HG02943 (cell line): Measurements from ENCODE around the gene EDNRA.
A peak's percentile ranks its signal among the peaks of the same experiment; 100 is the strongest.

ENCODE experiments used
- ATAC-seq: cut with Tn5 transposase; IDR thresholded peaks from one replicate; pipeline ENCODE4 v1.9.1; 2021; ENCODE audit warnings: mild to moderate bottlenecking, low read depth, moderate library complexity; ENCODE audit not compliant: unreplicated experiment

Gene EDNRA

DNA sequence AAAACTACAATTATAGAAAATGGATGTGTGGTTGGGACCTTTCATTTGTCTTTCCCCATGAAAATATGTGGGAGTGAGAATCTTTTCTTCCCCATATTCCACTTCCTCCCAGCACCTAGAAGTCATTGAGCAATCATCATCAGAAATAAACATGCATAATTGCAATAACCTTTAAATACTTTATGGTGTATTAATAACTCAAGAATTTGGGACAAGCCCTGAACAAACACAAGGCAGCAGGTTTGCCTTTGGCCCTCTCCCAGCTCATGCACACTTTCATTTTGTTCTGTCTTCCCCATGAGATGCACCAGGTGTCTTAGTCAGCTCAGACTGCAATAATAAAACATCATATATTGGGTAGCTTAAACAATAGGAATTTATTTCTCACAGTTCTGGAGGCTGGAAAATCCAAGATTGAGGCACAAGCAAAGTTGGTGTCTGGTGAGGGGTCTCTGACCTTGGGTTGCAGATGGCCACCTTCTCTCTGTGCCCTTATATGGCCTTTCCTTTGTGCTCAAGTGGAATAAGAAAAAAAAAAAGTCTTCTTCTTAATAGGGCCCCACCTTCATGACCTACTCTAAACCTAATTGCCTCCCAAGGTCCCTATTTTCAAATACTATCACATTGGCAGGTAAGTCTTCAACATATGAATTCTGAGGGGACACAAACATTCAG is 101.6 kb downstream of the EDNRA start:
- ATAC-seq, result no peak

DNA sequence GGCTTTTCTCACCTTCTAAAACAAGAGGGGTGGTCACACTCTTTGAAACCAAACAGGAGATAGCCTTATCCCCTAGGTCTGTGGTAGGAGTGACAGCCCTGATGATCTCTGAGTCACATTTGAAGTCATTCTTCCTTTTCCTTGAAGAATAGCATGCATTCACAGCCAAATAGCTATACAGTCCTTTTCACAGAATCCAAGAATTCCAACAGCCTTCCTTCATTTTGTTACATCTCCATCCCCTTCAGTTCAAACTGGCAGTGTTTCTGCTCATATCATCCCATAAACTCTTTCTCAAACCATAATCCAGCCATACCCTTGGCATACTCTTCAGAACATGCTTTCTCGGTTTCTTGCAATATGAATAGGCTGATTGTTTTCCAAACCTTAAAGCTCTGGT is 103.0 kb downstream of the EDNRA start:
- ATAC-seq, result no peak

DNA sequence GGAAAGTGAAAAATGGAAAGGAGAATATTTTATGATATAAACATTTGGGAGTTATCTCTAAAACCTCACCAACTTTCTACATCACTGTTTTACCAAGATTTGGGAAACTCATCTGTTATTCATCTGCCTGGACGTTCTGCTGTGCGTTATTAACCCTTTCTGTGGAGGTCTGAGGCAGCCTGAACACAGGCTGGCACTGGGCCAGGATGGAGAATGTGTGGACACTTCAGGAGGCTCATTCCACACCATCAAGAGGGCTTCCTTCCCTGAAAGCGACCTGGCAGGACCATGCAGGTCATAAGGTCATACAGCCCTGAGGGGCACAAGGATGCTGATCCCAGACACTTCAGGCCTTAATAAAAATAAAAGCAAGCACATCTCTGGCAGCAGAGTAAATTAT is 105.1 kb downstream of the EDNRA start:
- ATAC-seq, result no peak

- ATAC-seq, result peak; percentile 63
Observed at GRCh38 chr4:147586637-147587036, 105.7 kb downstream of the EDNRA start.

DNA sequence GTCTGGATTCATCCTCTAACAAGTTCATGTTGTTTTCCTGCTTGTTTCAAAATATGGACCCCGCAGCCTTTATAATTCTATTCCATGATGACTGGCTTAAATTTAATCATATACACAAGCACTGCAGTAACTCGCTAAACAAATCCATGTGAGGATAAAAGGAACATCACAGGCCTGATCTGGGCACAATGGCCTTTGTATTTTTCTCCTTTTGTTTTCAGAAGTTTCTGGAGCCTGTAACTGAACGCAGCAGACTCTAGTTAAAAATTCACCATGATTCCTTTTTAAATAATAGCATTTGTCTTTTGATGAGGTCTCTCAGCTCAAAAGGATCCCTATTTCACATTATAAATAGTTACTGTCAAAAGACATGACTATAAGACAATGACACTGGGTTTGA is 106.1 kb downstream of the EDNRA start:
- ATAC-seq, result no peak

- ATAC-seq, result no peak
Observed at GRCh38 chr4:147589586-147589985, 108.7 kb downstream of the EDNRA start.

GRCh38 chr4:147590249-147590920 is 109.5 kb downstream of the EDNRA start:
- ATAC-seq, result no peak

GRCh38 chr4:147591106-147591505 is 110.2 kb downstream of the EDNRA start:
- no peak for ATAC-seq

GRCh38 chr4:147594107-147594506 is 113.2 kb downstream of the EDNRA start:
- ATAC-seq, result no peak
